GM21717 (cell line): Measurements from ENCODE around the gene IFI30.
"Not testable (repeated sequence)": the region's sequence is repeated elsewhere in the genome, so short reads cannot be mapped to it uniquely, and the experiment has no call there.

ENCODE experiments used
- ATAC-seq: cut with Tn5 transposase; IDR thresholded peaks from one replicate; pipeline ENCODE4 v1.9.1; 2021; ENCODE audit warnings: mild to moderate bottlenecking, moderate library complexity; ENCODE audit not compliant: unreplicated experiment

Gene IFI30

GRCh38 chr19:18202397-18202777, 28.8 kb downstream of the IFI30 start:
- ATAC-seq = no peak

- no peak for ATAC-seq
These were observed 29.3 kb downstream of the IFI30 start for GRCh38 chr19:18202778-18203407.

DNA sequence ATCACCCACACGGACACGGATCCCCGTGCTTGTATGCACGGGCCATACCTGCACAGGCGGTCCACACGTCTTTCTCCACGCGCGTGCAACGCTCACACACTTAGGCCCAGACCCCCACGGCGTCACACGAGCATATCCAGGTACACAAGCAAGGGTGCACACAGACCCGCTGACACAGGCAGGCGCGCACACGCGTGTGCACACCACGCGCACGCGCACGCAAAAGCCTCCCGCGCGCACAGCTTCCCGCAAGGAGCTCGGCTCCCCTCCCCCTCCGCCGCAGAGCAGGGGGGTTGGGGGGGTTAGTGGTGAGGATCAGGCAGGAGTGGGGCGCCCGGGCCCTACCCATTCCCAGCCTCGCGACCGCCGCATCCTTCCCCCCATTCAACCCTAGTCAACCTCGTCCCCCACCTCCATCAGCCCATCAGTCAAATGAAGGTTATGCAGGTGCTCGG, 29.8 kb downstream of the IFI30 start:
- no peak for ATAC-seq

- ATAC-seq = peak; percentile 80
These were observed 30.3 kb downstream of the IFI30 start, which contains the start of gene RAB3A for GRCh38 chr19:18203863-18204393. TSS of gene RAB3A (minus strand) at chr19:18204042. CDS start at chr19:18202740, 1,302 bp downstream.

- ATAC-seq = peak; percentile 15
These were observed 31.0 kb downstream of the IFI30 start for GRCh38 chr19:18204394-18205199.

DNA sequence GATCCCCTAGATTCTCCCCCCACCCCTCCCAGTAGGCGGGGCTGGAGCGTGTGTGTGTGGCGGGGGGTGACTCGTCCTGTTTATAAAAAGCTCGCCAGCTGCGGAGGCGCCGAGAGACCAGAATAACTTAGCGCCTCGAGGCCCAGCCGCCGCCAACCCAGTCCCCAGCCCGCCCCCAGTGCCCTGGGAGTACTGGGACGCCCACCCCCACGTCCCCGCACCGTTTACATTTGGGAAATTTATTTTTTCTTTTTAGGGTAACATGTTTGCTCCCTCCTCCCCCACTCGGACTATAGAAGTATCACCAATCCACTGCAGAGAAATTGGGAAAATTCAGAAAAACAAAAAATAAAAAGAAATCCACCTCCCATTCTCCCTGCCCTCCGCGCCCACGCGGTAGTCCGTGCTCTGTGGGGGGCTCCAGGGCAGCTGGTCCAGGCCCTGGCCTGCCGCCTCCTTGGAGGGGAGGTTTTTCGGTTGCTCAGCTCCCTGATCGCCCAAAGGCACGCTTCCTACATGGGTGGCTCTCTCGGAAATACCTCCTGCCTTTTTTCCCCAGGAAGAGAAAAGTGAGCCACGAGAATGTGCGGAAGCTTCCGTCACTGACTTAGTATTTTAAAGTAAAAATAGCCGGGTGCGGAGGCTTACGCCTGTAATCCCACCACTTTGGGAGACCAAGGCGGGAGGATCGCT, 31.7 kb downstream of the IFI30 start:
- ATAC-seq = no peak

DNA sequence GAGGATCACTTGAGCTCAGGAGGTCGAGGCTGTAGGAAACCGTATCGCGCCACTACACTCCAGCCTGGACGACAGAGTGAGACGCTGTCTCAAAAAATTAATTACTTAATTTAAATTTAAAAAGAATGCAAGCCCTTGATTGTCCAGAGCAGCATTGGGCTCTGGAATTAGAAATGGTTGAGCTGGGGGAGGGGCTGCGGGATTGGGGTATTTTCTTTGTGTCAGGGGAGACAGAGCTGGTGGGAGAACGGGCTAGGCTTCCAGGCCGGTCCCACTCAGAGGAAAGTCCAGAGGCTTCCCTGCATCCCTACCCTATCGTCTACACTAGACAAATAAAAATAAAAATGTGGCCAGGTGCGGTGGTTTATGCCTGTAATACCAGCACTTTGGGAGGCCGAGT, 32.4 kb downstream of the IFI30 start:
- ATAC-seq = no peak

DNA sequence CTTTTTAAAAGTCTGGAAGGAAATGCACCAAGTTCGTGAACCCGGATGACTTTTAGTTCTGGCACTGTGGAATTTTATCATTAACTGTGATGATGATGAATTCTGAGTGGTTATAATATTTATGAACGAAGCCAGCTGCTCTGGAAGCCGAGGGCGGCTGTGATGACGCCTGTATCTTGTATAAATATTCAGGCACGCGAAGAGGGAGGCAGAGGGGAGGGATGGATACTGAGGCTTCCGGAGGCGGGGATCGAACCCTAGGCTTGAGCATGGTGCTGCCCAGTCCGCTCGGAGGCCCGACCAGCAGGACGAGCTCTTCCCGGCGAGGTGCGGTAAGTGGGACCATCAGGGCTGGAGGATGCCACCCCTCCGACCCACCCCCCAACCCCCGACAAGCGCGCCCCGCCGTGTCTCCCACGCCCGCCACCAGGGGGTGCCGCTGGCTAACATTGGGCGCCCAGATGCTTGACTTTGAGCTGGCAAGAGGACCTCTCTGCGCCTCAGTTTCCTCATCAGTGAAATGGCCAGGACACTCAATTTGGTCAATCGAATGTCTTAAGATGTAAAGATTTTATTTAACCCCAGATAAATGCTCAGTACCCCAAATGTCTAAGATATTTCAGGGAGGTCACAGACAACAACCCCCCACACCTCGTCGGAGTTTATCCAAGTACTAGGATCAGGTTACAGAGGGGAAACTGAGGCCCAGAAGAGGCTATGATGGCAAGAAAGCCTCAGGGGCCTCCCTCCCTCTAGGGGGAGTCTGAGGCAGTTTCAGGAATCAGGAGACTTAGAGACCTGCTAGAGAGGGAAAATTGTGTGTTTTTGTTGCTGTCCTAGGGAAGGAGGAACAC, 34.7 kb downstream of the IFI30 start:
- no peak for ATAC-seq

DNA sequence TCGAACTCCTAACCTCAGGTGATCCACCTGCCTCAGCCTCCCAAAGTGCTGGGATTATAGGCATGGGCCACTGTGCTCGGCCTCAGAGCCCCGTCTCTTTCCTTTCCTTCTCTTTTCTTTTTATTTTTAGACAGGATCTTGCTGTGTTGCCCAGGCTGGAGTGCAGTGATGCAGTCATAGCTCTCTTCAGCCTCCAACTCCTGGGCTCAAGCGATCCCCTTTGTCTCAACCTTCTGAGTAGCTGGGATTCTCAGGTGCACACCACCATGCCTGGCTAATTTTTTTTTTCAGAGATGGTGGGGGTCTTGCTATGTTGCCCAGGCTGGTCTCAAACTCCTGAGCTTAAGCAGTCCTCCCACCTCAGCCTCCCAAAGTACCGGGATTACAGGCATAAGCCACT, 36.3 kb downstream of the IFI30 start:
- ATAC-seq = not testable (repeated sequence)

DNA sequence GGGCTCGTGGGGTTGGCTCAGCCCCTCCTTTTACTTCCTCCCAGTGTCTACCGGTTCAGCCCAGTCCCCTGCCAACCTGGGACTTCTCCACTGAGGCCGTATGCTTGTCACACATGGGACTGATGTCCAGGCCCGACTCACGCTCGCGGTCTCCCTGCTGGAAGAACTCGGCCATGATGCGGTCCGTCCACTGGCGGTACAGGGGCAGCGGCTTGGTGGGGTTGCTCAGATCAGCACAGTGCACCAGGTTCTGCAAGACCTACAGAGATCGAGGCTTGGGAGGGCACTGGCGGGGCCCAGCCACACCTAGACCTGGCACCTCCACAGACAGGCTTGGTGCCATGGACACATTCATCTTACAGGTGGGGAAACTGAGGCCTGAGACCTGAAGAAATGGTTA, 38.1 kb downstream of the IFI30 start:
- no peak for ATAC-seq

- no peak for ATAC-seq
These were observed 41.3 kb downstream of the IFI30 start for GRCh38 chr19:18214779-18215433.

GRCh38 chr19:18216789-18217188, 43.2 kb downstream of the IFI30 start:
- ATAC-seq = no peak

GRCh38 chr19:18218159-18218558, 44.5 kb downstream of the IFI30 start:
- no peak for ATAC-seq

- ATAC-seq = no peak
These were observed 45.0 kb downstream of the IFI30 start for GRCh38 chr19:18218600-18218999.

GRCh38 chr19:18219911-18220631, 46.5 kb downstream of the IFI30 start:
- no peak for ATAC-seq

DNA sequence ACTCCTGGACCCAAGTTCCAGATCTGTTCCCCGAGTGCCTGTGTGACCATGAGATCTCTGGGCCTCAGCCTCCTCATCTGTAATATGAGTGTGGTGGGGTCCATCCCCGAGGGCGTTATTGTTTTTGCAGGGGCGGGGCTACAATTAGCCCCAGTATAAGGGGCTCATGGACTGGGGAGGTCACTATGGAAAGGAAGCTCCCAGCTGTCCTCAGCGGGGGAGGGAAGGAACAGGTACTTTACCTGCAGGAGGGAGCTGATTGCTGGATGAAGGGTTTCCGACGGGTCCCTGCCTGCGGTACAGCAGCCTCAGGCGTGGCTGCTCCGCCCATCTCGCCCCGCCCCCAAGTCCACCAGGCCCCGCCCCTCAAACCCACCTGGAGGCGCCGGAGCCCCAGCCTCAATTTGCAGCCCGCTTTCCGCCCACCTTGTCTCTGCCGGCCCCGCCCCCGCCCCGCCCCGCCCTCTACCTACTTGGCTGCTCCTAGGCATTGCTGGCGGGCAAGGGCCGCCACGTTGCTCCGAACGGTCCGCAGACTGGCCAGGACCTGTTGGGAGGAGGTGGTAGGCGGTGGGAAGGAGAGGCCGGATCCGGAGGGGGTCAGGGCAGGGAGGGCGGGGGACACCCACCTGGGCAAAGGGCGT, 47.1 kb downstream of the IFI30 start:
- no peak for ATAC-seq

DNA sequence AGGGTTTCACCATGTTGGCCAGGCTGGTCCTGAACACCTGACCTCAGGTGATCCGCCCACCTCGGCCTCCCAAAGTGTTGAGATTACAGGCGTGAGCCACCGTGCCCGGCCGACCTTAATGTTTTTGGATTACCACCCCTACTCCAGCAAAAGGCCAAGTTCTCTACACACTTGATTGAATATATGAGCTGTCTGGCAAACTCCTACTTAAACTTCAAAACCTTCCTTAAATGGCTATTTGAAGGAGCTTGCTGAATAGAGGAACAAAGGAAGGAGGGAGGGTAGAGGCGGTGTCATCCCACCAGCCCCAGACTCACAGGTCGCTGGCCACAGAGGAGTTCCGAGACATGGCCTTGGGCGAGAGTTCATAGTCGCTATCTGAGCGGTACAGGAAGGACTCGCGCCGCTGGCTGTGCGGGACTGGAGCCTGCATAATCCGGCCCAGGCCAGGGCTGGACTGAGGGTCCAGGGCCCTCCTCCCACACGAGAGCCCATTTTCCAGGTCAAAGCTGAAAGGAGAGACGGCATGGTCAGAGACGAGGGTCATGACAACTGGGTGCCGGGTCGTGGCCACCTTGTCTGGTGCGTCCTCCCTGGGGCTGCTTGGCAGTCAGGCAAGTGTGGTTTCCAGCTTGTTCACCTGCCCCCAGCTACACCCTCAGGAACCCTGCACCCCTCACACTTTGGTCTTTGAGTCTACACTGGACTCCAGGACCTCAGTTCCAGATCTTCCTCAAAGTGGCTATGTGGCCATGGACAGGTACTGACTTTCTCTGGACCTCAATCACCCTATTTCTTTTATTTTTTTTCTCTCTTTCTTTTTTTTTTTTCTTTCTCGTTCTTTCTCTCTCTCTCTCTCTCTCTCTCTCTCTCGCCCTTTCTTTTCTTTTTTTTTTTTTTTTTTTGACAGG, 48.5 kb downstream of the IFI30 start:
- ATAC-seq = no peak
